Kasumi-1 (cell line): Measurements from ENCODE around the gene CRYBB3.
A peak's percentile ranks its signal among the peaks of the same experiment; 100 is the strongest.
"Not testable (repeated sequence)": the region's sequence is repeated elsewhere in the genome, so short reads cannot be mapped to it uniquely, and the experiment has no call there.

Source experiments
- DNase-seq, 2 experiments: peaks; one replicate each; lab custom pipeline; 2025; lab: John Stamatoyannopoulos, UW

The CRYBB3 gene

DNA sequence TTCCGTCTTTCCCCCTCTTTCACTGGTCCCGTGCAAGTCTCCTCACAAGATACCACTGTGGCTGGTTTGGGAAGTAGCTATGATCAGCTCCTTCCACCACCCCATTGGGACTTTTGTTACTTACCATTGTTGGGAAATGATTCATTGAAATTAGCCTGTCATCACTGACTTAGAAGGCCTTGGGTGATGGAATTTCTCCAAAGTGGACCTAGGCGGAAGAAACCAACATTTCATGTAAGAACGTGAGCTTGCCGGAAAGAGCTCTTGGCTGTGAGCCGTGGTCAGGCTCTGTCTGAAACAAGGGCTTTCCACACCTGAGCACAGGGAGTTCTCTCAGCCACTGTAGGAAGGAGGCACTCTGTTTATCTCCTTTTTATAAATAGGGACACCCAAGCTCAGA lies 23.5 kb upstream of the CRYBB3 start:
- no peak for DNase-seq

- DNase-seq, result no peak
These were observed 22.9 kb upstream of the CRYBB3 start for GRCh38 chr22:25176799-25177198.

GRCh38 chr22:25177226-25177625 lies 22.4 kb upstream of the CRYBB3 start:
- DNase-seq, result no peak

GRCh38 chr22:25177895-25178294 lies 21.8 kb upstream of the CRYBB3 start:
- DNase-seq, result no peak

DNA sequence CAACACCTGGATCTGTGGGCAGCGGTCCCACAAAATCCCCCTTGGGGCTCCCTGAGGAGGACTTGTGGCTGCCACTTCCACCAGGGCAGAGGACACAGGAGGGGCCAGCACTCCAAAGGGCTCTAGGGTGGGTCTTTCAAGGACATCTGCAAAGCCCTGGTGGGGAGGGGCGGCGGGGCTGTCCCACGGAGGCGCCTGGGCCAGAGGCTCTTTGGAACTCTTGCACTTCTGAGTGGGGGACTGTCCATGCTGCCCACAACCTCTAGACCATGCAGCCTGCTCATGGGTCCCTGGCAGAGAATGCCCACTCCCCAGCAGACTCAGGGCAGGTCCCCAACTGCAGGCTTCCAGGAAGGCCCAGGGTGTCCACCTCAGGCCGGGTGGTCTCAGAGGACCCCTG lies 21.3 kb upstream of the CRYBB3 start:
- not testable (repeated sequence) for DNase-seq

DNA sequence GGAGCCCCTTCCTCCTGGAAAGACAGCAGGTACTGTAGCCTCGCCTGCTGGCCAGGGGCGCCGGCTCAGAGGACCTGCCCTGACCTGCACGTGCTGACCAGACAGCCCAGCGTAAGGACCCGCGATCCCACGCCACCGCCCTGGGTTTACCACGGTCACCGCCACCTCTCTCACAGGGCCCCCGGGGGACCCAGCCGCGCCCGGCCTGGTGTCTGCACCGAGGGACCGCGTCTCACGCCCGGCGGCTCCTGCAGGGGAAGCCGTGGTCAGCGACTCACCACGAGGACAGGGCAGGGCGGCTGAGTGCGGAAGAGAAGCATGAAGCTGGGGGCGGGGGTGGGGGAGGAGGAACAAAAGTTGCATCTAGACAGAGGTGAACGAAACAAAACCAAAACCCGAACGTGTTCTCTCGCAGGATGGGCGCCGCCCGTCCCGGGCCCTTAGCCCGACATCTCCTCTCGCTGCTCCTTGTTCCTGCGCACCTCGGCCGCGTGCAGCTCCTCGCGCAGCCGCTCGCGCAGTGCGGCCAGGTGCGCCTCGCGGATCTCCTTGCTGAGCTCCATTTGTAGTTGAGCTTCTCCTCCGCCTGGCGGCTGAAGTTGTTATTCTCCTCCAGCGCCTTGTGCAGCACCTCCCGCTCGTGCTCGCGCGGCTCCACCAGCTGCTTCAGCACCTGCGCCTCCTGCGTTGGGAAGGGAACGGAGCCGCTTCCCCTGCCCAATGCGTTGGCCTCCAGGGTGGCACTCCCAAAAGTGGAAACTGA lies 20.6 kb upstream of the CRYBB3 start:
- DNase-seq, result not testable (repeated sequence)

GRCh38 chr22:25182131-25183110 lies 17.2 kb upstream of the CRYBB3 start:
- DNase-seq, result no peak

DNA sequence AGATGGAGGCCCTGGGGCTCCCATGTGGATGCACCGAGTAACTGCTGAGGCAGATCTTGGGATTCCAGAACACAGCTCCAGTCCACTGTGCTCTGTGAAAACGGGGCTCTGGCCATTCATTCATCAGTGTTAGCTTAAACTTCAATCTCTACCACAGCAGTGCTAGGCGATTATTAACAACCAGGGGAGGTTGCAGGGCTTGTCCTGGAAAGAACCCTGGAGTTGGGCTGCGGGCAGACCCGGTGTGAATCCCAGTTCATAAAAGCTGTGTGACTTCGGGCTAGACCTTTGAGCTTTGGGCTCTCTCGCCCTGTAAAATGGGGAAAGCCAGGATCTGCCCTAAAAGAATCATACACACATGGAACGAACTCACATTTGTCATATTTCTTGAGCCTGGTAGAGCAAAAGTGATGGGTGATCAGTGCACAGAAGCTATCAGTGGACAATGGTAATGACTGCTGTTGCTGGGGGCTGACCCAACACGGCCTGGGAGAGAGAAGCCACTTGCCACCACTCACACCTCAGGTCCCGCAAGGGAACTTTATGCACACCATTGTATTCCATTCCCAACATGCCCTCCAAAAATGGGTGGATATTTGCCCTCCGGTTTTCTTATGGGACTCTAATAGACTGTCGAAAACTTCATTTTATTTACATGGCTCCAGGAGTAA lies 15.6 kb upstream of the CRYBB3 start:
- DNase-seq, result no peak

GRCh38 chr22:25186140-25186539 lies 13.5 kb upstream of the CRYBB3 start:
- no peak for DNase-seq

- no peak for DNase-seq
These were observed 12.2 kb upstream of the CRYBB3 start for GRCh38 chr22:25187469-25187868.

DNA sequence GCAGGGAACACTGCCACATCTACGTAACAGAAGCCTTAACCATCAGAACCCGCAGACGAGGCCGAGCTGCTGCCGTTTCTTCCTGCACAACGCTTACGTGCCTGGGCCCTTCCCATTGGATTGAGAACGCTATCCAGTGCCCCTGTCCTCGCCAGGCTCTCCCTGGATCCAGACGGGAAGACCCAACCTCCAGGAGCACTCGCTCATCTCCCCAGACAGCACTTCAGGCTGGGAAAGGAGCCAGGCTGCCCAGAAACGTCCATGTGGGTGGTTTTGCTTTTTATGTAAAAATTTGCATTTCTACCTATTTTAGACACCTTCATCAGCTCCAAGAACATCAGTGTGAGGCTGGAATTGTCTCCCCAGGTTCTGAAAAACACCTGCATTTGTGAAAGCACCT lies 7.3 kb upstream of the CRYBB3 start:
- no peak for DNase-seq

- DNase-seq, result no peak
These were observed 6.5 kb upstream of the CRYBB3 start for GRCh38 chr22:25193130-25193529.

- no peak for DNase-seq
These were observed 6.1 kb upstream of the CRYBB3 start for GRCh38 chr22:25193548-25193947.

- DNase-seq, result no peak
These were observed 3.3 kb upstream of the CRYBB3 start for GRCh38 chr22:25196326-25196725.

GRCh38 chr22:25197340-25197739 lies 2.3 kb upstream of the CRYBB3 start:
- DNase-seq, result no peak

- DNase-seq, result no peak
These were observed 1.3 kb downstream of the CRYBB3 start for GRCh38 chr22:25200967-25201366.

DNA sequence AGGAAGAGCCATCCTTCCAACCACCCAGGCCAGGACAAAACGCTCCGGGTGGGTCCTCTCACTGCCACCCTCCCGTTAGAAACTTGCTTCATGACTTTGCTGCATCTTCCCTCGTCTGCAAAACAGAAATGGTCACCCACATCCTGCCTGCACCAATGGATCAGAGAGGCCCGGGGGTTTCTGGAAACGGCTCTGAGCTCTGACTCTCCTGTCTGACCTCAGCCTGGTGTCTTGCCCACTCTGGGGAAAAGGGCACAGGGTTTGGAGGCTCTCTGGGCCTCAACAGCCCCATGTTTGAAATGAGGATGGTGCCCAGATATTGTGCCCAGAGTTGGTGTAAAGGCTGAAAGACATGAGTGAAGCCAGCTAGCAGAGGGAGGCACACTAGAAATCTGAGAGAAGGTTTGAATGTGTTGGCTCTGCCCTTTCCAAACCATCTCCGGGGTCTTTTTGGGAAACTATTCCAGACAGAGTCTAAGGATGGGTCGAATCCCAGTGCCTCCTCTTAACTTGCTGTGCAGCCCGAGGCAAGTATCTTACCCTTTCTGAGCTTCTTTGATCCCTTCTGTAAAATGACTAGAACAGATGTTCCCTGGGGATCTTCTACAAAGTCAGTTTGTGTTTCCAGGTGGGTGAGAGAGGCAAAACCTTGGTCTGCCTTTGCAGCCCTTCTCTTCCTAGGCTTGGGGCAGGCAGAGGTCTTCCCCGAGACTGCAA lies 2.1 kb downstream of the CRYBB3 start:
- DNase-seq, result no peak

DNA sequence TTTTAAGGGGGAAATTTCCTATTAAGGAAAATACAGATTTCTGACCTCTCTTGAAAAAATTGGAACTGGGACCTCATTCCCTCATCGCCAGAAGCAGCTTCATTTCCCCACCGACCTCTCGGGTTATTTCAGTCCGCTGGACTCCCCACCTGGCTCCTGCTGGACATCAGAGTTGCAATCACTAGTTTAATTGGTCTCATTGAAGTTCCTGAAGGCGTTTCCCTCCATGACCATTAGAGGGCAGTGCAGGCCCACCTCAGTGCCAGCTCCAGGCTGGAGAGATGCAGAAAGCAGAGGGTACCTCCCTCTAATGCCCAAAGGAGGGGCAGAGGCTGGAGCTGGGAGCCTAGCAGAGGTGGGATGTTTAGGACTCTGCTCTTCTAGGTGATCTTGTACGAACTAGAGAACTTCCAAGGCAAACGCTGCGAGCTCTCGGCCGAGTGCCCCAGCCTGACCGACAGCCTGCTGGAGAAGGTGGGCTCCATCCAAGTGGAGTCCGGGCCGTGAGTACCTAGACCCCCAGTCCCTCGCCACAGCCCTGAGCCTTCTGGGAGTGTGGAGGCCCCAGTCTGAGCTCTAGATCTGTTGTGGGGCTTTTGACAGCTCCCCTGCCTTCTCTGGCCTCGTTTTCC lies 2.7 kb downstream of the CRYBB3 start:
- DNase-seq, result peak; percentile 34 to 51

GRCh38 chr22:25203082-25203481 lies 3.4 kb downstream of the CRYBB3 start:
- no peak for DNase-seq

- DNase-seq, result not testable (repeated sequence)
These were observed 4.9 kb downstream of the CRYBB3 start for GRCh38 chr22:25204547-25204946.

GRCh38 chr22:25205847-25206246 lies 6.2 kb downstream of the CRYBB3 start:
- no peak for DNase-seq
